HG03432 (cell line): ENCODE measurements around the gene MEGF8.

Experiments used
- ATAC-seq: cut with Tn5 transposase; IDR thresholded peaks from one replicate; pipeline ENCODE4 v1.9.1; 2021; ENCODE audit warnings: mild to moderate bottlenecking, moderate library complexity; ENCODE audit not compliant: unreplicated experiment

Gene MEGF8, protein sequence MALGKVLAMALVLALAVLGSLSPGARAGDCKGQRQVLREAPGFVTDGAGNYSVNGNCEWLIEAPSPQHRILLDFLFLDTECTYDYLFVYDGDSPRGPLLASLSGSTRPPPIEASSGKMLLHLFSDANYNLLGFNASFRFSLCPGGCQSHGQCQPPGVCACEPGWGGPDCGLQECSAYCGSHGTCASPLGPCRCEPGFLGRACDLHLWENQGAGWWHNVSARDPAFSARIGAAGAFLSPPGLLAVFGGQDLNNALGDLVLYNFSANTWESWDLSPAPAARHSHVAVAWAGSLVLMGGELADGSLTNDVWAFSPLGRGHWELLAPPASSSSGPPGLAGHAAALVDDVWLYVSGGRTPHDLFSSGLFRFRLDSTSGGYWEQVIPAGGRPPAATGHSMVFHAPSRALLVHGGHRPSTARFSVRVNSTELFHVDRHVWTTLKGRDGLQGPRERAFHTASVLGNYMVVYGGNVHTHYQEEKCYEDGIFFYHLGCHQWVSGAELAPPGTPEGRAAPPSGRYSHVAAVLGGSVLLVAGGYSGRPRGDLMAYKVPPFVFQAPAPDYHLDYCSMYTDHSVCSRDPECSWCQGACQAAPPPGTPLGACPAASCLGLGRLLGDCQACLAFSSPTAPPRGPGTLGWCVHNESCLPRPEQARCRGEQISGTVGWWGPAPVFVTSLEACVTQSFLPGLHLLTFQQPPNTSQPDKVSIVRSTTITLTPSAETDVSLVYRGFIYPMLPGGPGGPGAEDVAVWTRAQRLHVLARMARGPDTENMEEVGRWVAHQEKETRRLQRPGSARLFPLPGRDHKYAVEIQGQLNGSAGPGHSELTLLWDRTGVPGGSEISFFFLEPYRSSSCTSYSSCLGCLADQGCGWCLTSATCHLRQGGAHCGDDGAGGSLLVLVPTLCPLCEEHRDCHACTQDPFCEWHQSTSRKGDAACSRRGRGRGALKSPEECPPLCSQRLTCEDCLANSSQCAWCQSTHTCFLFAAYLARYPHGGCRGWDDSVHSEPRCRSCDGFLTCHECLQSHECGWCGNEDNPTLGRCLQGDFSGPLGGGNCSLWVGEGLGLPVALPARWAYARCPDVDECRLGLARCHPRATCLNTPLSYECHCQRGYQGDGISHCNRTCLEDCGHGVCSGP (N-terminal part only)

GRCh38 chr19:42325308-42325895 is at the start of gene MEGF8:
TSS of gene MEGF8 (plus strand) at chr19:42325635. CDS start at chr19:42326244, 609 bp downstream.
- ATAC-seq, result peak; percentile 93

DNA sequence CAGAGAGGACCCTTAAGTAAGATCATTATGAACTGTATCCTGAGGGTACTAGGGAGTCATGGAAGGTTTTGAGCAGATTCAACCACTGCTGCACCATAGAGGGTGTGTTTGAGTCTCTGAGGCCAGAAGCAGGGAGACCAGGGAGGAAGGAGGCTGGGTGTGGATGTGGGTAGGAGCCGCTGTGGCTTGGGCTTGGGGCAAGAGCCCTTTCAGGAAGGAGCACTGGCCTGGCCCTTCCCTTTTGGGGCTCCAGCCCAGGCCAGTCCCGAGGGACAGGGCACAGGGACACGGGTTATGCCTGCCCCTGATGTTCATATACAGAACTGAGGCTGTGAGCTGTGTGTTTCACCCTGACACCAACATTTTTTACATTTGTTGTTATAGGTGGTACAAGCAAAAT is 49.2 kb upstream of the MEGF8 start:
- no peak for ATAC-seq

DNA sequence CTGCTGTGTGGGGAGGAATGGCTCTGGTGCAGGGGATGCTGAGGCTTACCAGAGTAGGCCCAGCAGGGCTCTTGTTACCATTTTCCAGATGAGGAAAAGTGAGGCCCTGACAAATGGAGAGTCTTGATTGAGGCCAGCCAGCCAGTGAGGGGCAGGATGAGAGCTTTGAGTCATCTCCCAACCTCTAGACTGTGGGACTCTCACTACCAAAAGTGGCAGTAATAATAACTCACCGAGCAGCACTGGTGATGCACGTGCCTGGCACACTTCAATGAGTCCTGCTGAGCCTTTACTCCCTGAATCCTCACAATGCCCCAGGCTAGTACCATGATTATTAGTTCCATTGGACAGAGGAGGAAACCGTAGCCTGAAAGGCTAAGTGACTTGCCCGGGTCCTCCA is 48.6 kb upstream of the MEGF8 start:
- ATAC-seq, result no peak

- no peak for ATAC-seq
Observed at GRCh38 chr19:42277821-42278451, 47.5 kb upstream of the MEGF8 start.

- ATAC-seq, result no peak
Observed at GRCh38 chr19:42278452-42279154, 46.8 kb upstream of the MEGF8 start.

- no peak for ATAC-seq
Observed at GRCh38 chr19:42279155-42279901, 46.1 kb upstream of the MEGF8 start.

- ATAC-seq, result peak; percentile 39
Observed at GRCh38 chr19:42279902-42280814, 45.3 kb upstream of the MEGF8 start.

GRCh38 chr19:42280815-42281145 is 44.7 kb upstream of the MEGF8 start:
- no peak for ATAC-seq

DNA sequence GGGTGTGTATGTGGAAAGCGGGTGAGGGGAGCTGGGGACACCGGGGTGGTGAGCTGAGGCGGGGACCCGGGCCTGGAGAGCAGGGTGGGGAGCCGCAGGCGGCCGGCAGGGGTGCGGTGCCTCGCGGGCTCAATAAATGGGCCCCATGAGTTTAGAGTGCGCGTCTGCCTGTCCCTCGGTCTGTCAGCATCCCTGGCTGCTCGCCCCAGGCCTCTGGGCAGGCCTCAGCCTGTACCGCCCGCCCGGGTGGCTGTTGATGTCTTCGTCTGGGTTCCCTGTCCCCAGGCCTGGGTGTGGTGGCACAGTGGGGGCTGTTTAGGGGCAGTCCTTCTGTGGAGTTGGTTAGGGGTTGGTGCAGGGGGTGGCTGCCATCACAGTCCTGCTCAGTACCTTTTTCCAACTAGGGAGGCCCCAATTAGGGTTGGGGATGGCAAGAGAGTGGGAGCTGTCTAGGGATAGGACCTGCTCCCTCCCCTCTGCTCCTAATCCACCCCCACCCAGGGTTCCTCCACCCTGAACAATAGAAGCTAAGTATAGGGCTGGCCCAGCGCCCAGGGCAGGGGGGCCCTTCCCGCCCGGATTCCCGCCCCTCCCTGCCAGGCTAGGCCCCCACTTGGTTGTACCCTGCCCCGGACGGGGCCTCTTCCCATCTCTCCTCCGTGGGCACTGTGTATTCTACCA is 44.1 kb upstream of the MEGF8 start:
- no peak for ATAC-seq

- no peak for ATAC-seq
Observed at GRCh38 chr19:42281827-42282762, 43.3 kb upstream of the MEGF8 start.

GRCh38 chr19:42282819-42283187 is 42.6 kb upstream of the MEGF8 start:
- no peak for ATAC-seq

GRCh38 chr19:42283188-42284065 is 42.0 kb upstream of the MEGF8 start:
- peak; percentile 42 for ATAC-seq

DNA sequence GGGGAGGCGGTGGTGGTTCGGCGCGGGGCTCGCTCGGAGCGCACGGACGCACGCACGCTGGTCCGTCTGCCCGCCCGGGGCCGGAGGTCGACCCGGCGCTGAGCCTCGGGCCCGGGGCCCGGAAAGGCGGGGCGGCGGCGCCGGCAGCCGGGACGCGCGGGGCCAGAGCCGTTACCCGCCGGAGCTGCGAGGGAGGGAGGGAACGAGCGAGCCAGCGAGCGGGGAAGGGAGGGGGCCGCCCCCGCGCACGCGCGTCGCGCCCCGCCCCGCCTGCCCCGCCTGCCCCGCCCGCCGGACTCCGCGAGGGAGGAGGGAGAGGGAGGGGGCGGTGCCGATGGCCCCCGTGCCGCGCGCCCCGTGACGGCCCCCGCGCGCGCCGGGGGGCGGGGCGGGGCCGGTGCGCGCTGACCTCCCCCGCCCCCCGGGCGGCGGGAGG is 41.4 kb upstream of the MEGF8 start:
- ATAC-seq, result peak; percentile 35

DNA sequence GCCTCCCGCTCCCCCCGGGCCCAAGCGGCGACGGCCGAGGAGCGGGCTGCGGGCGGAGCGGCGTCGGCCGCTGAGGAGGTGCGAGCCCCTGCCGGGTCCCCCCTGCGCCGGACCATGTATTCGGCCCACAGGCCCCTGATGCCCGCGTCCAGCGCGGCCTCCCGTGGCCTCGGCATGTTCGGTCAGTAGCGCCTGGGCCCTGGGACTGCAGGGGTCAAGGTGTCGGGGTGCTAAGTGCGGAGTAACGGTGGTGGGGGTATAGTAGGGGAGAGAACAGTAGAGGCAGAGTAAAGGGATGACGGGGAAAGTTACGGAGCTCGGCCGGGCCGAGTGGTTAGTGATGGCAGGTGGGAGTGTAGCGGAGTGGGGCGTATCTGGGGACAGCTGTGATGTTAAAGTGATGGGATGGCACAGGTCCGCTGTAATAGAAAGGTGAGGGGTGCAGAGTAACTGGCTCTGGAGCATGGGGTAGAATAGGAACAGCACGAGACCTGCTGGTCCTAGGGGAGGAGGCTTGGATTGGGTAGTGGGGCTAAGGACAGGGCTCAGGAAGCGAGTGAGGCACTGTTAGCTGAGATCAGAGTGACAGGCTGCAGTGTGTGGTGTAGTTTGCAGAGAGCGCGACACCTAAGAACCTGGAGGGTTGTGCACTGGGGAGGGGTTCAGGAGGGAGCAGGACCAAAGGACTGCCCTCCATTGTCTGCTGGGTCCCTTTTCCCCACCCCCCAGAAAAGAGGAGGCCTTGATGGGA is 40.7 kb upstream of the MEGF8 start:
- ATAC-seq, result no peak

DNA sequence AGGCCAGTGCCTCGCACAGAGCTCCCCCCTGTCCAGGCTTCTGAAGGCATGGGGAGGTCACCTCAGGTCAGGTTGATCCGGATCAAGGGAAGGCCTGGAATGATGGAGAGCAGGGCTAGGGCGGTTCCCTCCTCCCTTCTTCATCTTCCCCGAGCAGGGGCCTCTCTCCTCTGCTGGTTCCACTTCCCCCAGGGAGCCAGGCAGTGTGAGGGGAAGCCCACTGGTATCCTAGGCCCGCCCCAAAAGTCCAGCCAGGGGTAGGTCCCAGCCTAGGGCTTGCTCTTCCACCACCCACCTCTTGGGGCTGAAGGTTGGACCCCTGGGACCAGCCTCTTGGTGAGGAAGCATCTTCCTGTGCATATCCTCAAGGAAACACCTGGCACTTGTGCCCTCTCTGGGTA is 39.9 kb upstream of the MEGF8 start:
- no peak for ATAC-seq
